Measurements from ENCODE around the gene MOV10L1.

GRCh38 chr22:50182176-50183081, 92.6 kb downstream of the MOV10L1 start:
- no peak for TF ChIP-seq CTCF (conservative IDR thresholded peaks at IDR 0.05 in 1 of 2, IDR thresholded peaks at IDR 0.05 in 1 of 2; ENCODE audit: low read depth in 1 of 2, low read length in 2 of 2)
- no peak for TF ChIP-seq EZH2 (IDR thresholded peaks at IDR 0.05; ENCODE audit: low read length, missing control alignments)

All from fibroblast of lung (primary cell).